ENCODE data around the gene MCM9. TPM values are rescaled to one million over a fixed set of nuclear protein-coding genes. Genes with fewer than 3 reads are reported as not detected.

MCM9 gene
- total RNA-seq (2012; rRNA removed) = 7.2 and 7.8 TPM in 2 replicates
- polyA plus RNA-seq (2012; rRNA removed) = 3.2 and 3.5 TPM in 2 replicates
- polyA plus RNA-seq (2012; cell fraction: cytosol; rRNA removed) = 0.86 and 2.0 TPM in 2 replicates
- polyA plus RNA-seq (2012; cell fraction: nucleus; rRNA removed; ENCODE audit: low replicate concordance) = 1.2 and 4.7 TPM in 2 replicates
- percentile 72 among the genes with signal in this experiment for Bru-seq, nascent RNA
- BruChase-seq, experiment 1, labeled RNA remaining after a 6-hour chase = percentile 65 among the genes with signal in this experiment
- BruChase-seq, experiment 2, labeled RNA remaining after a 2-hour chase = percentile 69 among the genes with signal in this experiment
- long read RNA-seq, full-length matches to known transcripts = 2 of 12 reads
- long read RNA-seq, partial matches to known transcripts = 2 of 12 reads
- long read RNA-seq, other reads (novel, unspliced or antisense) = 8 of 12 reads

DNA sequence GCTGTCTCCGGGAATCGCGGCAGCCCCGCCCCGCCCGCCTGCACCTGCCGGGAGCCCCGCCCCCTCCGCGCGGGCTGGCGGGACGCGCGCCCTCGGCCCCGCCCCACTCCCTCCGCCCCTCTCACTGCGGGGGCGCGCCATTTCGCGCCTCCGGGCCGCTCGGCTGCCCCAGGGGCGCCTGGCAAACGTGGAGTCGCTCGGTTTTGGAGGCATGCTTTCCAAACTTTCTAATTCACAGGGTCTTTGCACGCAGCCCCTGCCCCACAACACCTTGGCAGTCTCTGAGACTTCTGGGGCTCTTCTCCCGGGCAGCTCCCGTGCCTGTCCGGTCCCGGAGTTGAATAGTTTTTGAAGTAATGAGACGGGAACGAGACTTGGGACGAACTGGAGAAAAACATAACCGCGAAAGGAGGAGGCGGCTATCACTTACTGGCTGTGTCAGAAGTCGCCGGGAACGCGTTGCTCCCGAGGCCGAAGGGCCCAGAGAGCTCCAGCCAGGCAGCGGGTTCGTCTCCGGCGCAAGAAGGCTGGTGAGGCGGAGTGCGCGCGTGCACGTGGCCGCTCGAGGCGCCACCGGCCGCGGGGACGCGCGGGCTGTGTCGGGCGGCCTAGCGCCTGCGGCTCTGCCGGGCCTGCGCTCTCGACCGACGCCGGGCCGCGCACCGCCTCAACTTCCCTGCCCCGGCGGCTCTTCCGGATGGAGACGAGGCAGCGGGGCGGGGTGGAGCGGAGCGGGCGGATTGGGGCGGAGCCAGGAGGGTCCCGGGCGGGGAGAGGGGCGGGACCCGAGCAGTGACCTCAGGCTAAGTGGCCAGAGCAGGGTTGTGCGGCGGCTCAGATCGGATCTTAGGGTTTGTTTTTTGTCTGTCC lies at the start of gene MCM9:
MCM9 (minus strand) TSS at position 699 of the 870 bp plus-strand sequence. CDS start 3,436 bp downstream, outside the sequence.
- peak within 1 kb of the TSS; percentile 86 for H3K4me3 ChIP-seq (ENCODE audit: insufficient read depth, low read depth, low read length)
- H4K20me1 ChIP-seq (ENCODE audit: insufficient read depth, low read length) = no peaks in the 10 kb centered on the region
- dilution Hi-C loops (cut with HindIII; ENCODE audit: low sequenced_read_pairs, unreplicated experiment) (no loop called here), intact Hi-C loops (cut with micrococcal nuclease) (loop anchor here (1.0 kb wide), 2 partner anchors 40 to 158 kb away; partner anchors contain the start of gene ASF1A), in situ Hi-C loops (cut with MboI; ENCODE audit: low sequenced_read_pairs) (no loop called here)
- DNase-seq (peak; percentile 77), ATAC-seq (ENCODE audit: low read depth) (peak; percentile 98)
- CTCF ChIA-PET = no interaction called here
- H3K9ac ChIP-seq (ENCODE audit: low read depth, low read length) = peak within 1 kb of the TSS; percentile 70
- H3K23ac ChIP-seq (ENCODE audit: low read depth, low read length) = peak within 1 kb of the TSS; percentile 51; the same call in 1 of the 2 replicates
- H2BK5ac ChIP-seq (ENCODE audit: low read depth, low read length, poor library complexity, severe bottlenecking) = peak within 1 kb of the TSS; percentile 22
- TF ChIP-seq, protein P1, sequence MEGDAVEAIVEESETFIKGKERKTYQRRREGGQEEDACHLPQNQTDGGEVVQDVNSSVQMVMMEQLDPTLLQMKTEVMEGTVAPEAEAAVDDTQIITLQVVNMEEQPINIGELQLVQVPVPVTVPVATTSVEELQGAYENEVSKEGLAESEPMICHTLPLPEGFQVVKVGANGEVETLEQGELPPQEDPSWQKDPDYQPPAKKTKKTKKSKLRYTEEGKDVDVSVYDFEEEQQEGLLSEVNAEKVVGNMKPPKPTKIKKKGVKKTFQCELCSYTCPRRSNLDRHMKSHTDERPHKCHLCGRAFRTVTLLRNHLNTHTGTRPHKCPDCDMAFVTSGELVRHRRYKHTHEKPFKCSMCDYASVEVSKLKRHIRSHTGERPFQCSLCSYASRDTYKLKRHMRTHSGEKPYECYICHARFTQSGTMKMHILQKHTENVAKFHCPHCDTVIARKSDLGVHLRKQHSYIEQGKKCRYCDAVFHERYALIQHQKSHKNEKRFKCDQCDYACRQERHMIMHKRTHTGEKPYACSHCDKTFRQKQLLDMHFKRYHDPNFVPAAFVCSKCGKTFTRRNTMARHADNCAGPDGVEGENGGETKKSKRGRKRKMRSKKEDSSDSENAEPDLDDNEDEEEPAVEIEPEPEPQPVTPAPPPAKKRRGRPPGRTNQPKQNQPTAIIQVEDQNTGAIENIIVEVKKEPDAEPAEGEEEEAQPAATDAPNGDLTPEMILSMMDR (conservative IDR thresholded peaks at IDR 0.05; ENCODE audit: low read depth, low read length) = no peak
- TF ChIP-seq MXI1 (IDR thresholded peaks at IDR 0.05; ENCODE audit: borderline replicate concordance, low read depth, low read length) (peak; percentile 64; the same call in 1 of the 2 replicates), RFX5 (IDR thresholded peaks at IDR 0.05; ENCODE audit: low read depth, low read length) (no peak), RAD21 (IDR thresholded peaks at IDR 0.05; ENCODE audit: low read length) (no peak), BHLHE40 (IDR thresholded peaks at IDR 0.05; ENCODE audit: low read depth, low read length) (peak; percentile 36; the same call in 1 of the 2 replicates), SMC3 (IDR thresholded peaks at IDR 0.05; ENCODE audit: low read depth, low read length) (no peak), CHD1 (IDR thresholded peaks at IDR 0.05; ENCODE audit: low read depth, low read length) (no peak), POLR2A (IDR thresholded peaks at IDR 0.05; ENCODE audit: low read depth, low read length) (peak; percentile 12; the same call in 1 of the 2 replicates), MAFK (IDR thresholded peaks at IDR 0.05; ENCODE audit: low read depth, low read length) (no peak), MAZ (IDR thresholded peaks at IDR 0.05; ENCODE audit: borderline replicate concordance, low read depth, low read length) (peak; percentile 86; the same call in 1 of the 2 replicates)
- TF ChIP-seq, protein P2, sequence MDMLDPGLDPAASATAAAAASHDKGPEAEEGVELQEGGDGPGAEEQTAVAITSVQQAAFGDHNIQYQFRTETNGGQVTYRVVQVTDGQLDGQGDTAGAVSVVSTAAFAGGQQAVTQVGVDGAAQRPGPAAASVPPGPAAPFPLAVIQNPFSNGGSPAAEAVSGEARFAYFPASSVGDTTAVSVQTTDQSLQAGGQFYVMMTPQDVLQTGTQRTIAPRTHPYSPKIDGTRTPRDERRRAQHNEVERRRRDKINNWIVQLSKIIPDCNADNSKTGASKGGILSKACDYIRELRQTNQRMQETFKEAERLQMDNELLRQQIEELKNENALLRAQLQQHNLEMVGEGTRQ (IDR thresholded peaks at IDR 0.05; ENCODE audit: low read depth, low read length) = peak; percentile 58
- BruUV-seq (replicated peaks) = no TSS peak
- POLR2A ChIA-PET (ENCODE audit: unreplicated experiment) = no interaction called here
- no peaks in the 10 kb centered on the region for H3K27me3 ChIP-seq (ENCODE audit: control insufficient read depth, insufficient read depth, low read length)
- no peaks in the 10 kb centered on the region for H3K9me3 ChIP-seq (ENCODE audit: control insufficient read depth, insufficient read depth, low read length)
- H3K56ac ChIP-seq (ENCODE audit: extremely low read depth, insufficient read depth, low read length) = peak within 1 kb of the TSS; percentile 60; the same call in 1 of the 2 replicates
- no peak within 1 kb of the TSS for H2BK15ac ChIP-seq (ENCODE audit: low read depth, low read length)
- H4K5ac ChIP-seq (ENCODE audit: low read depth, low read length) = no peak within 1 kb of the TSS
- H2BK20ac ChIP-seq (ENCODE audit: low read depth, low read length) = no peak within 1 kb of the TSS
- 0 out of 2 replicates have a peak within 1 kb of the TSS, but pooled peaks have one; percentile 10 for H4K91ac ChIP-seq (ENCODE audit: insufficient read depth, low read depth, low read length)
- H2AFZ ChIP-seq (replicated peaks; ENCODE audit: low read length, poor library complexity) = peak within 1 kb of the TSS; percentile 92
- no peaks in the 10 kb centered on the region for H3K9me1 ChIP-seq (ENCODE audit: insufficient read depth, low read length)
- no peak within 1 kb of the TSS for H2AK5ac ChIP-seq (ENCODE audit: low read depth, low read length)
- peak within 1 kb of the TSS; percentile 96 for H3K4me2 ChIP-seq (ENCODE audit: low read depth, low read length)
- peak within 1 kb of the TSS; percentile 37; the same call in 1 of the 2 replicates for H2BK120ac ChIP-seq (ENCODE audit: low read depth, low read length)
- H4K8ac ChIP-seq (ENCODE audit: low read depth in 2 of 2, low read length in 2 of 2) = peak within 1 kb of the TSS; percentile 10 to 71; a peak in 2 of 4 replicates
- peak within 1 kb of the TSS; percentile 55 for H3K27ac ChIP-seq (ENCODE audit: insufficient read depth, low read length)
- H3K14ac ChIP-seq (replicated peaks; ENCODE audit: low read depth, low read length) = peak within 1 kb of the TSS; percentile 62
- 0 out of 2 replicates have a peak within 1 kb of the TSS, but pooled peaks have one; percentile 22 for H3K18ac ChIP-seq (ENCODE audit: low read depth, low read length)
- peaks cover 0 to 7% of the 10 kb centered on the region in 2 experiments; a peak in 2 of 4 replicates for H3K79me1 ChIP-seq (ENCODE audit: low read depth in 1 of 2, low read length in 2 of 2)
- WGBS, 2 experiments (ENCODE audit: extremely low coverage in 2 of 2, insufficient read length in 1 of 2) = 4% methylated on average over 36 of the region's 95 CpGs; no CpG with 5 or more reads in 1 of the 2 experiments
- peak within 1 kb of the TSS; percentile 49; the same call in 1 of the 2 replicates for H3K4ac ChIP-seq (ENCODE audit: low read depth, low read length)
- H2AK9ac ChIP-seq (replicated peaks; ENCODE audit: low read depth, low read length, poor library complexity) = peak within 1 kb of the TSS; percentile 19
- H3K36me3 ChIP-seq (ENCODE audit: control insufficient read depth, insufficient read depth, low read length) = no peaks in the 10 kb centered on the region
- H3K4me1 ChIP-seq (ENCODE audit: control insufficient read depth, insufficient read depth, low read length) = no peaks in the 10 kb centered on the region

Measured in IMR-90 (cell line).